Calu3 (cell line): Measurements from ENCODE around the gene LGALS3. TPM values are rescaled to one million over a fixed set of nuclear protein-coding genes. Genes with fewer than 3 reads are reported as not detected.

ENCODE experiments used
- BruUV-seq: library from RNA; stranded (reverse); fragments of 400-500 nt; replicated peaks from 2 replicates; lab custom pipeline; 2021; lab: Mats Ljungman, UMichigan
- CTCF ChIA-PET: fragments of 300-600 bp; sonication (Branson Sonifier 250); formaldehyde crosslinking; loops from one replicate; lab custom pipeline; 2022; ENCODE audit warnings: antibody characterized with exemption; lab: Charles Lee
- DNase-seq: peaks from one replicate; pipeline ENCODE4 v3.0.0; 2022
- H3K27ac Mint-ChIP-seq: one replicate; pipeline ENCODE4 v1.8.0; 2022; ENCODE audit warnings: mixed read lengths; ENCODE audit not compliant: unreplicated experiment
- H3K27me3 Mint-ChIP-seq: one replicate; pipeline ENCODE4 v1.8.0; 2022; ENCODE audit warnings: mixed read lengths; ENCODE audit not compliant: unreplicated experiment
- H3K36me3 Mint-ChIP-seq: one replicate; pipeline ENCODE4 v1.8.0; 2022; ENCODE audit warnings: mild to moderate bottlenecking, moderate library complexity, mixed read lengths; ENCODE audit not compliant: insufficient read depth, unreplicated experiment
- H3K4me1 Mint-ChIP-seq: one replicate; pipeline ENCODE4 v1.8.0; 2022; ENCODE audit warnings: mild to moderate bottlenecking, low read depth, mixed read lengths; ENCODE audit not compliant: unreplicated experiment
- H3K4me3 Mint-ChIP-seq: one replicate; pipeline ENCODE4 v1.8.0; 2022; ENCODE audit warnings: mild to moderate bottlenecking, low read depth, moderate library complexity, mixed read lengths; ENCODE audit not compliant: unreplicated experiment
- H3K9me3 Mint-ChIP-seq: one replicate; pipeline ENCODE4 v1.8.0; 2022; ENCODE audit warnings: low read depth, mixed read lengths; ENCODE audit not compliant: unreplicated experiment
- CTCF ChIP-seq: fragments of 200-600 bp; IDR thresholded peaks from one replicate; pipeline ENCODE4 v1.8.0; 2022; ENCODE audit warnings: antibody characterized with exemption; ENCODE audit not compliant: unreplicated experiment
- intact Hi-C: fragments of 100-400 bp; cut with micrococcal nuclease; formaldehyde crosslinking; loops from one replicate; pipeline ENCODE4 v1.10.0; 2022; ENCODE audit not compliant: unreplicated experiment
- total RNA-seq: library from RNA; stranded (reverse); gene quantifications from 2 replicates; pipeline ENCODE4 v1.2.3, GENCODE V29; 2022

Gene LGALS3
- total RNA-seq, 1 experiment from 2014 or later: 429 TPM

GRCh38 chr14:55097881-55098560 lies 31.0 kb upstream of the LGALS3 start:
- CTCF ChIA-PET: interaction anchor here (0.5 to 1.3 kb wide), 8 partner anchors 8 to 1686 kb away, joined by 3 to 18 read pairs (median 3); partner anchors contain the start of genes LGALS3 and MAPK1IP1L
- no peaks in the 10 kb centered on the region for H3K9me3 Mint-ChIP-seq
- intact Hi-C loops: no loop called here
- no peak for TF ChIP-seq CTCF
- H3K27ac Mint-ChIP-seq: peak overlapping the region; percentile 93
- H3K27me3 Mint-ChIP-seq: no peaks in the 10 kb centered on the region
- peaks cover 26% of the 10 kb centered on the region for H3K36me3 Mint-ChIP-seq
- H3K4me3 Mint-ChIP-seq: peak overlapping the region; percentile 16
- no TSS peak for BruUV-seq
- peak; percentile 37 for DNase-seq
- H3K4me1 Mint-ChIP-seq: peaks cover 49% of the 10 kb centered on the region

- Mint-ChIP-seq H3K4me1 (peaks cover 52% of the 10 kb centered on the region), H3K4me3 (peak overlapping the region; percentile 16), H3K36me3 (peaks cover 30% of the 10 kb centered on the region), H3K9me3 (no peaks in the 10 kb centered on the region), H3K27ac (peak overlapping the region; percentile 93), H3K27me3 (no peaks in the 10 kb centered on the region)
- BruUV-seq: no TSS peak
- CTCF ChIA-PET: interaction anchor here (0.6 to 1.3 kb wide), 4 partner anchors 9 to 1685 kb away, joined by 3 to 18 read pairs (median 4); partner anchors contain the start of gene LGALS3
- no peak for DNase-seq
- no peak for TF ChIP-seq CTCF
- intact Hi-C loops: no loop called here
Observed at GRCh38 chr14:55098561-55098898, 30.5 kb upstream of the LGALS3 start.

GRCh38 chr14:55099756-55100155 lies 29.3 kb upstream of the LGALS3 start:
- BruUV-seq: no TSS peak
- Mint-ChIP-seq H3K4me3 (no peak overlapping the region), H3K4me1 (peaks cover 60% of the 10 kb centered on the region), H3K36me3 (peaks cover 35% of the 10 kb centered on the region), H3K27me3 (no peaks in the 10 kb centered on the region), H3K9me3 (no peaks in the 10 kb centered on the region), H3K27ac (no peak overlapping the region)
- intact Hi-C loops: no loop called here
- DNase-seq: no peak
- CTCF ChIA-PET: no interaction called here
- TF ChIP-seq CTCF: no peak

GRCh38 chr14:55101698-55102097 lies 27.4 kb upstream of the LGALS3 start:
- Mint-ChIP-seq H3K4me3 (peak overlapping the region; percentile 89), H3K9me3 (no peaks in the 10 kb centered on the region), H3K4me1 (peaks cover 59% of the 10 kb centered on the region), H3K27me3 (no peaks in the 10 kb centered on the region), H3K36me3 (peaks cover 35% of the 10 kb centered on the region), H3K27ac (peak overlapping the region; percentile 100)
- BruUV-seq: no TSS peak
- DNase-seq: no peak
- CTCF ChIA-PET: interaction anchor here (2.6 kb wide), 1 partner anchor 27 kb away, joined by 22 read pairs; the partner anchor contains the start of gene LGALS3
- TF ChIP-seq CTCF: no peak
- intact Hi-C loops: loop anchor here (2.0 kb wide), 1 partner anchor 25 kb away; no protein-coding TSS in a partner anchor
